Right ventricle myocardium superior (tissue), 1 donor: Measurements from ENCODE around the gene SCUBE3. TPM values are rescaled to one million over a fixed set of nuclear protein-coding genes. Genes with fewer than 3 reads are reported as not detected.
A peak's percentile ranks its signal among the peaks of the same experiment; 100 is the strongest.

Experiments
- ATAC-seq: fragments of 200-7000 bp; cut with Tn5 transposase; one replicate; pipeline ENCODE4 v1.9.1; 2020; ENCODE audit warnings: mild to moderate bottlenecking; ENCODE audit not compliant: poor library complexity
- DNase-seq: peaks from one replicate; pipeline ENCODE4 v3.0.0-alpha.2; 2020
- intact Hi-C: fragments of 100-400 bp; cut with DNase I; formaldehyde crosslinking; loops from one replicate; pipeline ENCODE4 v1.11.2; 2022
- long read RNA-seq: library from polyadenylated mRNA; unstranded; transcript quantifications from one replicate; pipeline ENCODE4 v2.0.0, GENCODE V29; 2021
- total RNA-seq: library from RNA; stranded (reverse); fragmentation: NEBNext Ultra II Directional; extraction: Animal tissue kit (Norgen Biotek cat#: 25700); gene quantifications from one replicate; pipeline ENCODE4 v1.2.1, GENCODE V29; 2021
- donor health status: DM: no; HTN: yes; CAD: no; lungs with severe emphysema.

SCUBE3 gene
- 9.7 TPM for total RNA-seq
- long read RNA-seq, full-length matches to known transcripts: 16 of 52 reads
- long read RNA-seq, partial matches to known transcripts: 9 of 52 reads
- long read RNA-seq, other reads (novel, unspliced or antisense): 27 of 52 reads

- intact Hi-C loops: no loop called here
- DNase-seq (no peak), ATAC-seq (peak; percentile 48)
These were observed at the start of gene SCUBE3 for GRCh38 chr6:35213824-35214756. SCUBE3 (plus strand) TSS chr6:35213956; CDS start chr6:35214419, 463 bp downstream.

- DNase-seq (no peak), ATAC-seq (no peak)
- intact Hi-C loops: no loop called here
These were observed 49.5 kb upstream of the SCUBE3 start for GRCh38 chr6:35164277-35164676.

DNA sequence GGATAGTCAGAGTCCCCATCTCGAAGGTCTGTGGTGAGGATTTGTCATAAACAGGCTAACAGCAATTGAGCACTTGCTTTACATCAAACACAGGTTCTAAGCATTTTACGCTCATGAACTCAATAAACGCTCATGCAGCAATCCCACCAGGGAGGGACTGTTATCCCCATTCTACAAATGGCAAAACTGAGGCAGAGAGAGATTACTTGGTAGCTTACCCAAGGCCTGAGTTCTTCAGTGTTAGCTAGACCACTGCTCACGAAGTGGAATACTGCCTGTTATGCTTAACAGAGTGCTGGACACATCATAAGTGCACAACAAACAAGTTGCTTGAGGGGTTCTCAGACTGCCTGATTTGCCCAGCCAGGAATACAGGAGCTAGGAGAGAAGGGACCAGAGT, 48.9 kb upstream of the SCUBE3 start:
- ATAC-seq (no peak), DNase-seq (no peak)
- intact Hi-C loops: no loop called here

GRCh38 chr6:35165630-35166071, 48.1 kb upstream of the SCUBE3 start:
- no peak for ATAC-seq
- no peak for DNase-seq
- intact Hi-C loops: no loop called here

DNA sequence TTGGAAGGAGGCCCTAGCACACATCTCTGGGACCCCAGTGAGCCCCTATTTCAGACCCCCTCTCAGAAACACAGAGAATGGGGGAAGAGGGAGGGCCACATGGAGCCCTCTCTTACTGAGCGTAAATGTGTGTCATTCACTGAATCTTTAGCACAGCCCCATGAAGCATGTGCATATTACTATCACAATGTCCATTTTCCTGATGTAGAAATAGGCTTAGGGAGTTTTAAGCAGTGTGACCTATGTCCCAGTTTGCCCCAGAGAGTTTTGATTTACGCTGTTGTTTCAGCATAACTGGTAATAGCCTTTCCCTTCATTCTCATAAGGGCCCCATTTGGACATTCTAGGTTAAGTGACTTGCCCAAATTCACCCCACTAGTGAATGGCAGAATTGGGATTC, 47.6 kb upstream of the SCUBE3 start:
- intact Hi-C loops: no loop called here
- DNase-seq: no peak

DNA sequence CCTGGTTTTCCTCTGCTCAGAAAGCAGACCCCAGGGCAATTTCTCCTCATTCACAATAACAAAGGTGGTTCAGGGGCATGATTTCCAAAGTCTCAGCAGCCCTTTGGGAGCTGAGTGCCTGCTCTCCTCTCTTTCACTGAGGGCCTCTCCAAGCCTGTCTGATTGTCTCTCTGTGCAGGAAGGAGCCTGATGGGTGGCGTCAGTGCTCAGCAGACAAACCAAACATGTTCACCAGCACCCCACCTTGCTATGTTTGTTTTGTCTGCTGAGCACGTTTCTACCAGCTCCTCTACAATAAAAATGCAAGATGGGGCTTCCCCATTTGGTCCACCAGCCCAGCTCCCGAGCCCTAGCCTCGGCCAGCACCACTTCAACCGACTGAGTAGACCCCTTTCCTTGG, 47.2 kb upstream of the SCUBE3 start:
- no peak for ATAC-seq
- intact Hi-C loops: no loop called here

More for the DNA sequence above, 47.6 kb upstream of the SCUBE3 start:
- no peak for ATAC-seq

GRCh38 chr6:35167505-35167904, 46.3 kb upstream of the SCUBE3 start:
- DNase-seq (no peak), ATAC-seq (no peak)
- intact Hi-C loops: no loop called here

More for the DNA sequence above, 47.2 kb upstream of the SCUBE3 start:
- no peak for DNase-seq

DNA sequence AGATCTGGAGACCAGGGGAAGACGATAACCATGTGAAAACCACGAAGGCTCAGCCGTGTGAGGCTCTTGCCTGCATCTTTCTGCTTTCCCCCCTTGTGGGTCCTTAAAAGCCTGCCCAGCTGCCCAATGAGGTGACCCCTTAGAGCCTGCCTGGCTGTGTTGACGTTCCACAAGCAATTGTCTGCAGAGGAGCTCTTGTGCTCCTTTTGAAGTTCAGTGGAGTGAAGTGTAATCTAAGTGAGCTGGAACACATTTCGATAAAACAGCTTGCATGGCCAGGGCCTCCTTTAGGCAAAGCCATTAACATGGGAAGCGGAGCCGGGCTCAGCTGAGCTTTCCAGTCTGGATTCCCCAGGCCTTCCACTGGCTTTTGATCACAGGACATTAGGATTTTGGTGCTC, 45.3 kb upstream of the SCUBE3 start:
- DNase-seq: no peak
- ATAC-seq: peak; percentile 81
- intact Hi-C loops: no loop called here

DNA sequence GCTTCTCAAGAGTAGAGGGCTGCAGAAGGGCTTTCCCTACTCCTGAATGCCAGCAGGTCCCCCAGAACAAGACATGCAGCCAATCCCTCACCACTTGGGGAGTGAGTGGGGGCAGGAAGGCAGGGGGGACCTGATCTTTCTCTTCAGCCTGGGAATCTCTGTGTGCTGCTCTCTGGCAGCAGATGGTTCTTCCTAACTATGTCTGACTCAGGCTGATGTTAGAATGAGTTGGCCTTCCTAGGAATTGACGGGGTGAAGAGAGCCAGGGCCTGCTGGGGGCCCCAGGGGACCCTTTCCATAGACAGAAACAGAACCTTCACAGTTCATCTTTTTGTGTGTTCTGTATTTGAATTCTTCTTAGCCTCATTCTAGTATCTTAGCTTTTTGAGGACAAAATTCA, 43.6 kb upstream of the SCUBE3 start:
- no peak for ATAC-seq
- no peak for DNase-seq
- intact Hi-C loops: no loop called here

GRCh38 chr6:35170891-35171290, 42.9 kb upstream of the SCUBE3 start:
- DNase-seq: no peak
- intact Hi-C loops: no loop called here
- ATAC-seq: no peak

GRCh38 chr6:35173044-35173426, 40.7 kb upstream of the SCUBE3 start:
- ATAC-seq (no peak), DNase-seq (no peak)
- intact Hi-C loops: no loop called here

- intact Hi-C loops: no loop called here
- no peak for DNase-seq
- ATAC-seq: no peak
These were observed 40.2 kb upstream of the SCUBE3 start for GRCh38 chr6:35173427-35174087.

DNA sequence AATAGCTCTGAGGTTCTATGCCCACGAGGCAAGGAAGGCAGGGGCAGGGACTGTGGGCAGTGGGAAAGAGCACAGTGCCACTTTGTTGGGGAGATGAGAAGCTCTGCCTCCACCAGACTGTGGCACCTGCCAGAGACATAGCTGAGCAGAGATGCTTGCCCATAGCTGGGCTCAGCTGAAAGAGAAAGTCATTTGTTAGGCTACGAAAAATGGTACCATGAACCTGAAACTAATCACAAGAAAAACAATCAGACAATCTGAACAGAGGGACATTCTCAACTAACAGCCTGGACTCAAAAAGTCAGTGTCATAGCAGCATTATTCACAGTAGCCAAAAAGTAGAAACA, 39.7 kb upstream of the SCUBE3 start:
- ATAC-seq (no peak), DNase-seq (no peak)
- intact Hi-C loops: no loop called here

DNA sequence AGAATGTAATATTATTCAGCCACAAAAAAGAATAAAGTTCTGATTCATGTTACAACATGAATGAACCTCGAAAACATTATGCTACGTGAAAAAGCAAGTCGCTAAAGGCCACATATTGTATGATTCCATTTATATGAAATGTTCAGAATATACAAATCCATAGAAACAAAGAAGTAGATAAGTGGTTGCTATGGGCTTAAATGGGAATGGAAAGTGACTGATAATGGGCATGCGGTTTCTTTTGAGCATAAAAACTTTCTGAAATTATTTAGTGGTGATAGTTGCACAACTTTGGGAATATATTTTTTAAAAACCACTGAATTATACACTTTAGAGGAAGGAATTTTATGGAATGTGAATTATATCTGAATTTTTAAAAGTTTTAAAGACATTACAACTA, 39.3 kb upstream of the SCUBE3 start:
- no peak for ATAC-seq
- intact Hi-C loops: no loop called here

GRCh38 chr6:35176301-35177024, 37.3 kb upstream of the SCUBE3 start:
- ATAC-seq: no peak
- intact Hi-C loops: no loop called here
- no peak for DNase-seq

More for the DNA sequence above, 39.3 kb upstream of the SCUBE3 start:
- no peak for DNase-seq

DNA sequence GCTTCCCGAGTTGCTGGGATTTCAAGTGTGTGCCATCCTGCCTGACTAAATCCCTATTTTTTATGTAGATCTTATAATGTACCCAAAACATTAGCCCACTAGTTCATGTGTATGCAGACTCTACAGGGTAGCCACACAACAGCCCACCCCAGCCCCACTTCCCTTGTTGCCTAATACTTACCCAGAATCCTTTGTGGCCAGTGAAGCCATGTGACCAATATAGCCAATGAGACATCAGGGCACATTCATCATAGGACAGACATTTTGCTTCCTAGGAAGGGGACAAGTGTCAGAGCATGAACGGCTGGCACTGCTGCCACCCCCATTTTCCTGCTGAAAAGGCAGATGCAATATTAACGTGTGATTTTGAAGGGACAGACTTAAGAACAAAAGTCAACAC, 36.6 kb upstream of the SCUBE3 start:
- no peak for ATAC-seq
- DNase-seq: no peak
- intact Hi-C loops: no loop called here

DNA sequence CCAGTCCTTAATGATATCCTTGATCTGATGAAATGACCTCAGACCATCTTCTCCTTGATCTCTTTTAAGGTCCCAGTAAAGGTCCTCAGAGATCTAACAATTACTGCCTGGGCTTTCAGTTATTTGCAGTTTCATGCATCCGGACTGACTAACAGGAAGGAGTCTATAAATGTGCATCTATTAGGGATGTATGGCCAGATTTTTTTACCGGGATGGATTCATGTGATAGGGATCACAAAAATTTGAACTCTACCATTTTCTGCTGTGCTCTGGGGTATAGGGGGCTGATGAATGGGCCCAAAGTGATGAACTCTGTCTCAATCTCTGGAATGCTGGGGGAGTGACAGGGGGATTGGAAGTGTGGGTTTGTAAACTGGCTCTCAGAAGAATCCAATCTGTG, 36.2 kb upstream of the SCUBE3 start:
- no peak for DNase-seq
- intact Hi-C loops: no loop called here
- no peak for ATAC-seq

DNA sequence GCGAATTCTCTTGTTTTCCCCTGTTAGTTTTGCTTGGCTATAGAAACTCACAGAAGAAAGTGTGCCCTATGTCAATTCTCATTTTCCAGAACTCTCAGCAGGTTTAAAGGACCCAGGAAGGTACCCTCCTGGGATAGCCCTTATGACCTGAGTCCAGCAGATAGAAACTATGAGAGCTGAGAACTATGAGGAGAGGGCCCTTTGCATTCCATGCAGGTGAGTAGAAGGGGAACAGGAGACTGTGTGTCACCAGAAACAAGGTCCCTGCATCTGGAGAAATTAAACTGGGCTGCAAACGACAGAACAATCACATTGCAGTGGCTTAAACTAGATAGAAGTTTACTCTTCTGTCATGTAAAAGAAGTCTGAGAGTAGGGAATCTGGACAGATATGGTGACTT, 35.7 kb upstream of the SCUBE3 start:
- intact Hi-C loops: no loop called here
- no peak for ATAC-seq
- DNase-seq: no peak
